ENCODE measurements around the gene WDFY2. TPM values are rescaled to one million over a fixed set of nuclear protein-coding genes. Genes with fewer than 3 reads are reported as not detected.

The WDFY2 gene
- total RNA-seq, 3 donors from 2014 or later (not counting 1 experiment from before 2014, with no cell fraction given) = 29.5 to 32.1 (median 31.3) TPM

DNA sequence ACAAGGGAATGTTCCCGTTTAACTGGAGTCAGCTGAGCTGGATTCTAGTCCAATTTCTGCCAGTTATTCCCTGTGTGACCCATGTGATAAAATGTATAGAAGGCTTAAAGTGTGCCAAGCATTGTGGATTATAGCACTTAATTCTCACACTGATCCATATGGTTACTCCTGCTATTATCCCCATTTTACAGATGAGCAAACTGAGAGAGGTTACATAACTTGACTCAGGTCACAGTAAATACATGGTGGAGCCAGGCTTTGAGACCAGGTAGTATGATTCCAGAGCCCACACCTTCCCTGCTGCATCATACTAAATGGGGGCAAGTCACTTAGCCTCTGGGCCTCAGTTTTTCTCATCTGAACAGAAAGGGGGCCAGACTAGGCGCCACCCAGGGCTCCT, 221.7 kb downstream of the WDFY2 start:
- WGBS (ENCODE audit: insufficient coverage) = 100% methylated on average over 1 of the region's 2 CpGs
- peaks cover 34 to 35% of the 10 kb centered on the region in 2 donors for H3K4me1 Mint-ChIP-seq

DNA sequence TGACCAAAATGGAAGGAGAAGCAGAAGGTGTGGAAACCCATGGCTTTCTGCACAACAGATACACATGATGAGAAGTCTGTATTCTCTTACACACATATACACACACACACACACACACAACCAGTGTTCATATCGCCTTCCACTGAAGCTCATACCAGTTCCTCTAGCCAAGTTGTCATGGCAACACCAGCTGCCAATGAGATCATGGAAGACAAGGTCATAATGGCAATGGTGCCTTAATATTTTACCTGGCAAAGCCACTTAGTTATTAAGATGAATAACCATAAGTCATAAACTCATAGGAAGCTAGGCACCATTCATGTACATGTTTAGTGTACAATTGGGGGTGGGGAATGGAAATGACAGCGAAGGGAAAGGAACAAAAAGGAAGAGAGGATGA, 222.3 kb downstream of the WDFY2 start:
- H3K4me1 ChIP-seq (ENCODE audit: control insufficient read depth, insufficient read depth, low read length) = peaks cover 35% of the 10 kb centered on the region
- peaks cover 35 to 37% of the 10 kb centered on the region in 2 donors for H3K4me1 Mint-ChIP-seq
- TF ChIP-seq, protein P1, sequence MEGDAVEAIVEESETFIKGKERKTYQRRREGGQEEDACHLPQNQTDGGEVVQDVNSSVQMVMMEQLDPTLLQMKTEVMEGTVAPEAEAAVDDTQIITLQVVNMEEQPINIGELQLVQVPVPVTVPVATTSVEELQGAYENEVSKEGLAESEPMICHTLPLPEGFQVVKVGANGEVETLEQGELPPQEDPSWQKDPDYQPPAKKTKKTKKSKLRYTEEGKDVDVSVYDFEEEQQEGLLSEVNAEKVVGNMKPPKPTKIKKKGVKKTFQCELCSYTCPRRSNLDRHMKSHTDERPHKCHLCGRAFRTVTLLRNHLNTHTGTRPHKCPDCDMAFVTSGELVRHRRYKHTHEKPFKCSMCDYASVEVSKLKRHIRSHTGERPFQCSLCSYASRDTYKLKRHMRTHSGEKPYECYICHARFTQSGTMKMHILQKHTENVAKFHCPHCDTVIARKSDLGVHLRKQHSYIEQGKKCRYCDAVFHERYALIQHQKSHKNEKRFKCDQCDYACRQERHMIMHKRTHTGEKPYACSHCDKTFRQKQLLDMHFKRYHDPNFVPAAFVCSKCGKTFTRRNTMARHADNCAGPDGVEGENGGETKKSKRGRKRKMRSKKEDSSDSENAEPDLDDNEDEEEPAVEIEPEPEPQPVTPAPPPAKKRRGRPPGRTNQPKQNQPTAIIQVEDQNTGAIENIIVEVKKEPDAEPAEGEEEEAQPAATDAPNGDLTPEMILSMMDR (IDR thresholded peaks at IDR 0.05) = no peak
- intact Hi-C loops (cut with micrococcal nuclease) = no loop called here
- no peak overlapping the region for H3K4me3 Mint-ChIP-seq
- no peaks in the 10 kb centered on the region for H3K9me3 ChIP-seq (ENCODE audit: control insufficient read depth, insufficient read depth, low read length)
- H3K36me3 Mint-ChIP-seq = no peaks in the 10 kb centered on the region
- ATAC-seq = no peak
- no peaks in the 10 kb centered on the region for H3K27me3 ChIP-seq (ENCODE audit: control insufficient read depth, insufficient read depth, low read length)
- H3K27ac Mint-ChIP-seq = peak overlapping the region; percentile 91 to 99
- peak in 1 of 2 donors; percentile 61 for DNase-seq
- H3K4me3 ChIP-seq (ENCODE audit: low read length) = no peak overlapping the region
- no peak overlapping the region for H3K27ac ChIP-seq (ENCODE audit: low read length)
- WGBS (ENCODE audit: insufficient coverage) = 81% methylated on average over 2 of the region's 2 CpGs
- H3K9me3 Mint-ChIP-seq = no peaks in the 10 kb centered on the region
- H3K36me3 ChIP-seq (ENCODE audit: control insufficient read depth, insufficient read depth, low read length) = no peaks in the 10 kb centered on the region
- peaks cover 0 to 4% of the 10 kb centered on the region in 2 donors for H3K27me3 Mint-ChIP-seq (ENCODE audit: low read depth in 2 of 2)

More for the DNA sequence above, 221.7 kb downstream of the WDFY2 start:
- Histone ChIP-seq H3K4me3 (ENCODE audit: low read length) (no peak overlapping the region), H3K4me1 (ENCODE audit: control insufficient read depth, insufficient read depth, low read length) (peaks cover 29% of the 10 kb centered on the region), H3K27me3 (ENCODE audit: control insufficient read depth, insufficient read depth, low read length) (no peaks in the 10 kb centered on the region), H3K9me3 (ENCODE audit: control insufficient read depth, insufficient read depth, low read length) (no peaks in the 10 kb centered on the region), H3K36me3 (ENCODE audit: control insufficient read depth, insufficient read depth, low read length) (no peaks in the 10 kb centered on the region), H3K27ac (ENCODE audit: low read length) (no peak overlapping the region)
- DNase-seq (no peak), ATAC-seq (no peak)
- Mint-ChIP-seq H3K36me3 (no peaks in the 10 kb centered on the region), H3K27me3 (ENCODE audit: low read depth in 2 of 2) (peaks cover 0 to 4% of the 10 kb centered on the region in 2 donors), H3K27ac (peak overlapping the region; percentile 91 to 99), H3K9me3 (no peaks in the 10 kb centered on the region), H3K4me3 (no peak overlapping the region)
- TF ChIP-seq, protein P1 (IDR thresholded peaks at IDR 0.05) = no peak
- intact Hi-C loops (cut with micrococcal nuclease) = no loop called here

DNA sequence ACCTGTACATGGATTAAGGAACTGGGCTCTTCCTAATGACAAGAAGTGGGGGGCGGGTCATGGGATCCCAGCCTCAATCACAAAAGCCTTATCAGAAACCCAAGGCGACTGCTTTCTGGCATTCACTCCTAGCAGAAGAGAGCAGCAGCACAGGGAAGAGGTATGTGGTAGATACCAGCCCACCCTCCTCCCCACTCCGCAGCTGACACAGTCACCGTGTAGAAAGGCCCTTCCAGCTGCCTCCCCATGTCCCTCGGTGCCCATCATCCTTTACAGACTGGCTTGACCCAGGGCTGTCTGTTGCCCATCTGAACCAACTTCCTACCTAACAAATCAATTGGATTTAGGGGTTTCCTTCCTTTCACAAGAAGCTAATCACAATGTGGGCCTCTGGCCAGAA, 222.8 kb downstream of the WDFY2 start:
- Mint-ChIP-seq H3K9me3 (no peaks in the 10 kb centered on the region), H3K4me3 (no peak overlapping the region), H3K27ac (peak overlapping the region; percentile 91 to 99), H3K4me1 (peaks cover 35 to 39% of the 10 kb centered on the region in 2 donors), H3K27me3 (ENCODE audit: low read depth in 2 of 2) (peaks cover 0 to 1% of the 10 kb centered on the region in 2 donors), H3K36me3 (no peaks in the 10 kb centered on the region)
- TF ChIP-seq, protein P1 (IDR thresholded peaks at IDR 0.05) = no peak
- no peak for DNase-seq
- ATAC-seq = no peak
- Histone ChIP-seq H3K27ac (ENCODE audit: low read length) (no peak overlapping the region), H3K36me3 (ENCODE audit: control insufficient read depth, insufficient read depth, low read length) (no peaks in the 10 kb centered on the region), H3K4me3 (ENCODE audit: low read length) (no peak overlapping the region), H3K9me3 (ENCODE audit: control insufficient read depth, insufficient read depth, low read length) (no peaks in the 10 kb centered on the region), H3K27me3 (ENCODE audit: control insufficient read depth, insufficient read depth, low read length) (no peaks in the 10 kb centered on the region), H3K4me1 (ENCODE audit: control insufficient read depth, insufficient read depth, low read length) (peaks cover 35% of the 10 kb centered on the region)
- 97% methylated on average over 5 of the region's 5 CpGs for WGBS (ENCODE audit: insufficient coverage)
- intact Hi-C loops (cut with micrococcal nuclease) = no loop called here

DNA sequence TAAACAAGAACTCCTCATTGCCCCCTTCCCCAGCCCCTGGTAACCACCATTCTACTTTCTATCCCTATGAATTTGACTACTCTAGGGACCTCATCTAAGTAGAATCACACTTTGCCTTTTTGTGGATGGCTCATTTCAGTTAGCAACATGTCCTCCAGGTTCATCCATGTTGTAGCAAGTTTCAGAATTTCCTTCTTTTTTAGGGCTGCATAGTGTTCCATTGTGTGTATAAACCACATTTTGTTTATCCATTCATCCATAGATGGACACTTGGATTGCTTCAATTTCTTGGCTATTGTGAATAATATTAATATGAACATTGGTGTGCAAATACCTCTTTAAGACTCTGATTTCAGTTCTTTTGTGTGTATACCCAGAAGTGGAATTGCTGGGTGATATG, 224.5 kb downstream of the WDFY2 start:
- Histone ChIP-seq H3K4me1 (ENCODE audit: control insufficient read depth, insufficient read depth, low read length) (peaks cover 27% of the 10 kb centered on the region), H3K36me3 (ENCODE audit: control insufficient read depth, insufficient read depth, low read length) (no peaks in the 10 kb centered on the region), H3K4me3 (ENCODE audit: low read length) (no peak overlapping the region), H3K9me3 (ENCODE audit: control insufficient read depth, insufficient read depth, low read length) (no peaks in the 10 kb centered on the region), H3K27me3 (ENCODE audit: control insufficient read depth, insufficient read depth, low read length) (no peaks in the 10 kb centered on the region), H3K27ac (ENCODE audit: low read length) (no peak overlapping the region)
- no peak for ATAC-seq
- no peak overlapping the region for H3K27ac Mint-ChIP-seq
- H3K4me3 Mint-ChIP-seq = no peak overlapping the region
- no peaks in the 10 kb centered on the region for H3K36me3 Mint-ChIP-seq
- H3K9me3 Mint-ChIP-seq = no peaks in the 10 kb centered on the region
- H3K4me1 Mint-ChIP-seq = peaks cover 24 to 28% of the 10 kb centered on the region in 2 donors
- TF ChIP-seq, protein P1 (IDR thresholded peaks at IDR 0.05) = no peak
- DNase-seq = no peak
- intact Hi-C loops (cut with micrococcal nuclease) = no loop called here
- H3K27me3 Mint-ChIP-seq (ENCODE audit: low read depth in 2 of 2) = no peaks in the 10 kb centered on the region
